CD4-positive, alpha-beta T cell treated with Interleukin-4 for 4 hours (primary cell): ENCODE measurements around the gene JAZF1.

Experiments
- DNase-seq: peaks from one replicate; pipeline ENCODE4 v3.0.0-alpha.2; 2020

The JAZF1 gene

DNA sequence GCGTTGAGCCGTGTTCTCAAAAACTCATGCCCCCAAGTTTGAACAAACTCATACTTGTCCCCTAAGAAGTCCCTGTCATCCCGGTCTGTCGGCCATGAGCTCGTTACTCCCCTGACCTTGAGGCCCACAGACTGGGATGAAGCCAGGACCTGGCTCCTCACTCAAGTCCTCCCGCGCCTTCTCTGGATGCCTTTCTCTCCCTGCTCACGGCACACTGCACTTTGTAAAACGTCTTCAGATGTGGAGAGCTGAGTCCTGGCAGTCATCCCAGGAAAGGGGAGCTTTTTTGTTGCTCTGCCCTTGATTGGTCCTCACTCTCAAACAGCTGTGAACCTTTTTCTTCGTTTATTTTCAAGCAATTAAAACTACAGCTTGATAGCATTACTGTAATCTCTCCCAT lies 110.8 kb downstream of the JAZF1 start:
- no peak for DNase-seq

DNA sequence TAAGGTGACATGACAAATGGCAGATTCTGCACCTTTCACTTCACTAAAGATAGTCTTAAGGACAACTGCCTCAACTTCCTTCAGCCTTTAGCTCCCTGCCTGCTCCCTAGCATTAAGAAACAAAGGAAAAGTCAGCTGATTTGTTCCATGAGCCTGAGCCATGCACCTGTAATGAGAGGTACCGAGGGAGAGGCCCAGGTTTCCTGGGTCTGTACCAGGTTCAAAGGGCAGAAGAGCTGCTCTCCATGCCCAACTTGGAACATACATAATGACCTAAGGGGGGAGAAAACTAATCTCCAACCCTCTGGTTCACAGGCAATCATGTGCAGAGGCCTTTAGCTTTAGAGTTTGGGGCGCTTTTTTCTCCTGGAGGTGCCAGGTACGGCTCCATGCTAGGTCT lies 111.2 kb downstream of the JAZF1 start:
- DNase-seq = no peak

DNA sequence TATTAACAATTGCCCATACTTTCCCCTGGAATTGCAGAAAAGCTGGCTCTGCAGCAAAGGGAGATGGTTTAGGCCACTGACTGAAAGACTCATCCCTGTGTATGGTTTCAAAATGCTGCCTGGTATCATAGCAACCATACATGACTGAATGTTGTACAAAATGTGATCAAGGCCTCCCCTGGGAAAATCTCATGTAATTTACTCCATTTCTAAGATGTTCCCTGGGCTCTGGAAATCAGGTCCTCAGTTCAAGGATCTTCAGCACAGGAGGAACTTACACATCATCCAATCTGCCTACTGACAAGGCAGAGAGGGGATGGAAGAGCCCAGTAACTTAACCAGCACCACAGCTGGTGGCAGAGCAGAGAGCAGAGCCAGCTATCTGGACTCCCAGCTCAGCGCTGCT lies 111.8 kb downstream of the JAZF1 start:
- no peak for DNase-seq

DNA sequence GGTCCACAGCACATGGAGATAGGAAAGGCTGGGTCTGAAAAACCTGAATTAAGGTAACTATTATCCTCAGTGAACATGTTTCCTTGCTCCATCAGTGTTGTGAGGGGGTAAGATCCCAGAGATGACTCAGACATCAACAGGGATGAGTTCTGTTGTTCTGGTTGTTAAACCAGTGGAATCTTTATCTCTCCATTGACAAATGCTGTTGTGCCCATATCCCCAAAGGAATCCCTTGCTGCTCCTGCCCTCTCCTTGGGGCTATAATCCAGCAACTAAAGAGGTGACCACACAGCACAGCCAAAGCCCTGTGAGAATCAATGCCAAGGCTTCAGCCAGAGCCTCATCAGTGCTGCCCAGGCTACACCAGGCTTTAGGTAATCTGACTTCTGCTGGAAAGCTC lies 113.4 kb downstream of the JAZF1 start:
- DNase-seq = no peak

DNA sequence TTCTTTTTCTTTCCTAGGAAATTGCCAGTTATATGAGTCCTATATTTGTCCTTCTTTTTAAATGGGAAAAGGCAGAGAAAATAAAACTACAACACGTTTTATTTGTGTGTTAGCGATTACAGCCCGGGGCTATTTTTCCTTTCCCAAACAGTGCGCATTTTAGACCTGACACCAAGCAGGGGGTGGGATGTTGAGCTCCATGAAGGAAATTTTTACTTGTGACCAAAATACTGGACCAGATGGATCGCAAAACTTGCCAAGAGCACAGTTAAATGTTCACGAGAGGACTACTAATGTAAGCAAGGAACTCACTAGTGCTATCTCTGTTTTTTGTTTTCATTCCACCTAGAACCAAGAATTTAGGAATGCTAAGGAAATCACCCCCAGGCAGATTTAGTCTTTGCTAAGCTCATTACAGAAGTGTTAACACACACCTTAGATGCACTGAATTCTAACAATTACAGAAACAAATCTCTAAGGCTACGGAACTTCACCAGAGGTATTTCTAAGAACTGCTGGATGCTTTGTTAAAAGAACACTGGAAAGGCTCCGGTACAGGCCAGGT lies 114.8 kb downstream of the JAZF1 start:
- DNase-seq = no peak

DNA sequence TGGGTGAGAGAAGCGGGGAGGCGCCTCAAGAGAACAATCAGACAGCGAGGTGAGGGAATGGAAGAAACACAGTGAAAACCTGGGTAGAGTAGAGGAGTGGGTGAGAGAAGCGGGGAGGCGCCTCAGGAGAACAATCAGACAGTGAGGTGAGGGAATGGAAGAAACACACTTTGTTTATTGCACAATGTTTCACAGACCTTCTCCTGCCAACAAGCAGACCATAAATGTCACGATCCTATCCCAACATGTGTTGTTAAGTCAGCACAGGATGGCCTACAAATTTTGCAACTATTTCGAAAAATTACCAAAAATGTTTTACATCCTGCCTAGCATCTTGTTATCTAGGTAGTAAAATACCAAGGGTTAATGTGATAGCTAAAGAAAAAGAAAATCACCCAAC lies 115.3 kb downstream of the JAZF1 start:
- DNase-seq = no peak

DNA sequence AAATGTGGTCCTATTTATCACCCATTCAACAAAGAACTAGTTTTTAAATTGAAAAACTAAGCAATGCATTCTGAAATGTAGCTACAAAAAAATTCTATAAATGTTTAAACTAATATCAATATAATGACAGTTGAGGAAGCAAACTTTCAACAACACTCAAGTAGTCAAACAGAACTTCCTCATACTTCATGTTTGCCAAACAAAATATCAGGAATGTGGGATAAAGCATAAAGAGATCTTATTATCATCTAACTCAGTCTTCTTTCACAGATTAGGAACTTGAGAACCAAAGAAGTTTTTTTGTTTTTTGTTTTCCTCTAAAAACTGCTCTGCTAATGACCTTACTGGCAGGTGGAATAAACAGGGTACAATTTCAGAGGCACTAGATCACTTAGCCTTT lies 116.2 kb downstream of the JAZF1 start:
- no peak for DNase-seq

DNA sequence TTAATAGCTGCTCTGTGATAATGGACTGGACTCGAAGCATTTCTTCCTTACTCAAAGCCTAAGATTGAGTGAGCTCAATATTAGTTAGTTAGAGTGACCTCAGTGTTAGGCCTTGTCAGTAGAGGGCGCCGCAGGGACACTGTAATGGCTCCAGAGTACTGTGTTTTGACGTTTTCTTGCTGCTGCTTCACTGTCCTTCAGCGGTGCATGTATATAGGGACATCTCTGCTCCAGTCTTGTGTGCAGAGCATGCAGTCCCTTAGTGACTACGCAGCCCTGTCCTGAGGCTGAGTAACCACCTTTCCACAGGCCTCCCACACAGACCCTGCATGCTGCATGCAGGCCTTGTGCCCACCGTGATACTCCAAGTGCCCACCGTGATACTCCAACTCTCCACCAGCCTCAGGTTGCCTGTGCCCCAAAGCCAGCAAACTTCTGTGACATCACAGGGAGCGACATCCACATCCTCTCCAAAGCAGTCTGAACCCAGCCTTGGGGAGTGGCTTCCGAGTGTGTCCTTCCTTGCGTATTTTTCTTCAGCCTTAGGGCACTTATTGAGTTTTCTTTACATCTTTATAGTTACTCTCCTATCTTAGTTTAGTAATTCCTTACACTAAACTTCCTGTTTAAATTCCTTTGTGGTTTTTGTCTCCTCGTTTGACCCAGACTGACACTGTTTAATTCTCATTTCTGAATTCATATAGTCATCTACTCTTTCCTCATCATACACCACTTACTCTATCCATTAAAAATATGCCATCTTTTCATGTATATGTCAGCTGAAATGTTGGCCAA lies 118.2 kb downstream of the JAZF1 start:
- peak; percentile 32 for DNase-seq

DNA sequence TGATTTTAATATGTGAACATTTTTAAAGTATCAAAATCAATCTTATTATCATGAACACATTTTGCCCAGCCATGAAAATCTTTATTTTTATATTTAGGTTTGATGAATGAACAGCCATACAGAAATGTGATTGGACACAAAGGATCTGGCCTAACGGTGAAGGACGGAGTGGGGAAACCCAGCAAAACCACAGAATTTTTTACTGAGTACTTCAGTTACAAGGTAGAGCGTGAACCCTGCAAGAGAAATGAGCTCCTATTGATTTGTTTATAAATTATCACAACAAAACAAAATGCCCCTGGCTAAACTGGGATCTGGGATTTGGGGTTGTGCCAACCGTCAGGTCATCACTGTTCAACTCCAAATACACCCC lies 118.8 kb downstream of the JAZF1 start:
- DNase-seq = no peak

DNA sequence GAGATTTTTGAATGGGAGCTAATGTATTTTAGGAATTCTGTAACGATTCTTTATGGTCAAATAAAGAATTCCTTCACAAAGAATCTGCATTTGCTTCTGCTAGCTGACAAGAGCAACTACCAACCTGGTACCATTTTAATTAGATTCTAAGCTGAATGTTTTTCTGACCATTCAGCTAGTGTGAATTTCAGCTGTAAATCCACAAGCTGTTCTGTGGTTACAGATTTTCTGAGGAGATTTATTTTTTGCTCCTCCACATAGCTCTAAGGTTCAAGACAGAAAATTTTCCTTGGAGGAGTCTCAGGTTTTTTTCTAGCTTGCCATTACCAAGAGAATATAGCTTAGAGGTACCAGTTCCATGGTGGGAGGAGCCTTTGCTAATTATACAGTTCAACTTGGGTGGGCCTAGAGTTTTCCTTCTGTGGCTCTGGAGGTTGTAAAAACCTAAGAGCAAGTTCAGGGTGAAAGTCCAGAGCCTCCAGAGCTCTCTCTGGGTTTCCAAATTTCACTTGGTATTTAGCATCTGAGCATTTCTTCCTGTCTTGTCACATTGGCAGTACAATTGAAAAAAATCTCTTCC lies 120.1 kb downstream of the JAZF1 start:
- no peak for DNase-seq

DNA sequence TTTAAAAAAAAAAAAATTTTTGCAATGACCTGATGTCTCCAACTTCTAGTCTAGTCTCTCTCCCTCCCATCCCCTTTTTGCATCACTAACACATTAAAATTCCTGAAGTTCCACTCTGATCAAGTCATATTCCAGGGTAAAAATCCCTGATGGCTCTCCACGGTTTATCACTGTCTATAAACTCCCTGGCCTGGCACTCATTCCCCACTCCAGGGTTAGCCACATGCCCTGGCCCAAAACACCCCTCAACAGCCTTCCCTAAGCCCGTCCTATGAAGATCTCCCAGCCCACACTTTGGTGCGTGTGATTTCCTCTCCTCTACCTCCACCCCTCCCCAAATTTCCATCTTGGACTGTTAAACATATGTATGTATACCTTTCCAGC lies 125.4 kb downstream of the JAZF1 start:
- DNase-seq = no peak

DNA sequence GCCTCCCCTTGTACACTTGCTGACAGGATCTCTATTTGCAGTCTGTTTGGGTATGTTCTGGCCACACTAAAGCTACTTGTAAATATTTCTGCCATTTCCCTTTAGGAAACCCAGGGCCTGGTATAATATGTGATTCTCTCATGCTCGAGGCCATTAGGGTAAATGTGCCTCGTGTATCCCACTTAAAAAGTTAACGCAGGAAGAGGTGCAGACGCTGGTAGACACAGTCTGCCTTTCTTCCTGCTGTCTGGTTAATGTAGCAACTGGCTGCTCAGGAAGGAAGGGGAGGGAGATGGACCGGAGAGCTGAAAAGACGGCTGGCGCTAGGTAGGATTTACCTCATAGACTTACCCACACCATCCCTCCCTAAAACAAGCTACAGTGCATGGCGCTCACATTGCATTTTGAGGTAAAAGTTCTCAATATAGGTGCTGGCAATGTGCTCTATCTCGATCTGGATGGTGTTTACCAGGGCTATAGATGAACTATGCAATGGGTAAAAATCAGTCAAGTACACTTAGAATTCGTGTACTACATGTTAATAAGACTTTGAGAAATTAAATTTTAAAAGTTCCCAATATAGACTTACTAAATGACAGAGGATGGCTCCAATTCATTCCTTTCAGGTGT lies 125.9 kb downstream of the JAZF1 start:
- DNase-seq = no peak

DNA sequence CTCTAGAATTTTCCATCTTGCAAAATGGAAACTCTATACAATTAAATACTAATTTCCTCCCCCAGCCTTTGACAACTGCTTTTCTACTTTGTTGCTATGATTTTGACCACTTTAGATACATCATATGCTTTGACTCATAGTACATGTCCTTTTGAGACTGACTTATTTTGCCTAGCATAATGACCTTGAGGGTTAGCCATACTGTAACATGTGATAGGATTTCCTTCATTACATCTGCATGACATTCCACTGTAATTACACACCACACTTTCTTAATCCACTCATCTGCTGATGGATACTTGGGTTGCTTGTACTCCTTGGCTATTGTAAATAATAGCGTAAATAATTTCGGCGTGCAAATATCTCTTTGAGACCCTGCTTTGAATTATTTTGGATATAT lies 127.7 kb downstream of the JAZF1 start:
- no peak for DNase-seq

DNA sequence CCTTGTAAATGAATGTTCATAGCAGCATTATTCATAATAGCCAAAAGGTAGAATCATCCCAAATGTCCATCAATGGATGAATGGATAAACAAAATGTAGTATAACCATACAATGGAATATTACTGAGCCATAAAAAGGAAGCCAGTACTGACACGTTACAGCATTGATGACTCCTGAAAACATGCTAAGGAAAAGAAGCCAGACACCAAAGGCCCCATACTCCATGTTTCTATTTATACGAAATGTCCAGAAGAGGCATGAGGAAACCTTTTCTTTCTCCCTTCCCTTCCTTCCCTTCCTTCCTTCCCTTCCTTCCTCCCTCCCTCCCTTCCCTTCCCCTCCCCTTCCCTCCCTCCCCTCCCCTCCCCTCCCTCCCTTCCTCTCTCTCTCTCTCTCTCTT lies 131.9 kb downstream of the JAZF1 start:
- no peak for DNase-seq

DNA sequence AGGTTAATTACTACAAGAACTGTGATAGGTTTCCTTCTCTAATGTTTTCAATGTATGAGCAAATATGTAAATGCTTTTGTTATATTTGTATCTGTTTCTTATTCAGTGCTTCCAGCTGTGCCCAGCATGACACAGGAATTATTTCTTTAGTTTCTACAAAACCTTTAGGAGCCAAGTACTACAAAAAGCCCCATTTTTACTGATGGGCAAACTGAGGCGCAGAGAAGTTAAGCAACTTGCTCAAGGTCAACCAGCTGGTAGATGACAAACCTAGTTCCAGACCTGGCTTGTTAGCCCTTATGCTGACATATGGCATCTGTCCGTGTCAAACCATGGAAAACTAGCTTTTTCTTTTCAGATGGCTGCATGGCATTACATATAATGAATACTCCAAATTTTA lies 134.6 kb downstream of the JAZF1 start:
- DNase-seq = no peak

DNA sequence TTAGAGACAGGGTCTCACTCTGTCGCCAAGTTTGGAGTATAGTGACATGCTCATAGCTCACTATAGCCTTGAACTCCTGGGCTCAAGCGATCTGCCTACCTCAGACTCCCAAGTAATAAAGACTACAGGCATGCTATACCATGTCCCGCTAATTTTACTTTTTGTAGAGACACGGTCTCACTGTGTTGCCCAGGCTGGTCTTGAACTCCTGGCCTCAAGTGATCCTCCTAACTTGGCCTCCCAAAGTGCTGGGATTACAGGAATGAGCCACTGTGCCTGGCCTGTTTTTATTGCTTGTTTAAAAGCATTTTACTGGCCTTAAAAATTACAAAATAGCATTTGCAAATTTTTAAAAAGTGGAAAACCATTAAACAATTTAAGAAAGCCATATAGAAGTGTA lies 135.0 kb downstream of the JAZF1 start:
- DNase-seq = no peak

DNA sequence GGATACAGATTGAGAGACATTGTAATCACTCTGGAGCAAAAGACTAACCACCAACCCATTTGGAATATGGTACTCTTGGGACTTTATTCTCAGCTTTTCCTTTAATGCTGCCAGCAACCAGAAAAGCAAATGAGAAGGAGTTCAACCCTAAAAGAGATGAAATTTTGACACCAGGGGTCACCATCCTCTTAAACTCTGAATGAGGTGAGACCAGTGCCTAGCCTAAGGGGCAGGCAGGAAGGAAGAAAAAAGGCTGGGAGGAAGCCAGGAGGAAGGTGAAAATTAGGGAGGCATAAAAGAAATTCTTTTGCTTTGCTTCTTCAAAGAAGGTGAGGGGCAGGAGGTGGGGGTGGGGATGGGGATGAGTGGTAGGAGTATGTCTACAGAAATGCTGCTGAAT lies 135.8 kb downstream of the JAZF1 start:
- no peak for DNase-seq

DNA sequence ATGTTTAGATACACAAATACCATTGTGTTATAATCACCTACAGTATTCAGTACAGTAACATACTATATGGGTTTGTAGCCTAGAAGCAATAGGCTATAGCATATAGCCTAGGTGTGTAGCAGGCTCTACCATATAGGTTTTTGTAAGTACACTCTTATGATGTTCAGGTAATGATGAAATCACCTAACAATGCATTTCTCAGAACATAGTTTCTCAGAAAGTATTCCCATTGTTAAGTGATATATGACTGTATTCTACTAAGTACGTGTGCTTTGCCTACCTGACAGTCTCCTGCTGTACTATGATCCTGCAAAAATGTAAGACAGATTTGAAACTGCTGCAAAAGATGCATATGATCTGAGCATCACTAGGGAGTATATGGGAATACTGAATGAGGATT lies 137.9 kb downstream of the JAZF1 start:
- no peak for DNase-seq

DNA sequence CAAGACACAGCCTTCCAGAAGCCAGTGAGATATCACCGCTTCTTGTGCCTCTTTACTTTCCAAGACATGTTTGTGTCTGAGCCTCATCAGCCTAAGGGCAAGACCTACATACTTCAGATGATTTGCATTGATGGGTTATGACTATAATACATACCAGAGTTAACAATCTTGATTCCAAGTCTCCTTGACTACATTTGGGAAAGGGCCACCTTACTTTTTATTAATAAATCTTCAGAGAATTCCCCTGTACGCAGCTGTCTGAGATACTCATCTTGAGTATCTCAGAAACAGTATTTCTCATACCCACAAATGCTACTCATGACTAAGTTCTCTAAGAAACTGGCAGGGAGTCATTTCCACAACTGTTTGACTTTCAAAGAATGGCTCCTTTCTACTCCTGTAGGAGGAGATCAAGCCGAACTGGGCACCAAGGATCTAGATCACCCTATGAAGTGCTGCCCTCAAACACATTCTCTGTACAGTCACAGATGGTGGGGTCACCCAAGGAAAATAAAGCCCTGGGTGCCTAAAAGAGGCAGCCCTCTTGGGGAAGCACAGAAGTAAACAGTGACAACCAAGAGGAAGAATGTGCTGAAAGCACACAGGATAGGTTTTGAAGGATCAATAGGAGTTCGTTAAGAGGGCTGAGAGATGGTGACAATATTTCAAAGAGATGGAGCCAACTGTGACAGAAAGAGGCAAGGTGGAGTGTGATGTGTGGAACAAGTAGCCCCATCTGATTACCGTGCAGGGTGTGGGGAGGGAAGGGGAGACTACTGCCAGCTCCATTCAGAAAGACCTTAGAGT lies 138.9 kb downstream of the JAZF1 start:
- no peak for DNase-seq

DNA sequence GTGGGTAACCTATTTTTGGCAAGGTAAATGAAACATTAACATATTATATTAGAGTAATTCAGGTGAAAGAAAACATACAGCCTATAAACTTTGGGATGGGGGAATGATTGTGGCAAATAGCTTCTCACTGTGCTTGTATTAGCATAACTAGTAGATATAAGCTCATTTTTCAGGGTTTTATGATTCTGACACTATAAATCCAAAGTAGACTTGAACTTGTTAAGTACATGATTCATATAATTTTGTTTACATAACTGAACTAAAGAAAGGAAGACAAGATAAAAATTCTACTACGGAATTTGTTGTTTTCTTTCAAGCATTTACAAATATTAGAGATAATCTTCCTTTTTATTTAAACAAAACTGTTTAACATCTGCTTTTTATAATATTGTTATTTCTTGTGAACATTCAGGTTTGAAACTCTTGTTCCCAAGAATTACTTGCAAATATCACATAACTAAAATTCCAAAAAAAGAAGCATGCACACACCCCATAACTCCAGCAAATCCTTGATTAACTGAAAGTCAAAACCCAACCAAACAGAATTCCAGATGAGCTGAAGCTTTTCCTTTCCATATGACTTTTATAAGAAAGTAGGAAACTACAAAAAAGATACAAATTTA lies 142.3 kb downstream of the JAZF1 start:
- no peak for DNase-seq

DNA sequence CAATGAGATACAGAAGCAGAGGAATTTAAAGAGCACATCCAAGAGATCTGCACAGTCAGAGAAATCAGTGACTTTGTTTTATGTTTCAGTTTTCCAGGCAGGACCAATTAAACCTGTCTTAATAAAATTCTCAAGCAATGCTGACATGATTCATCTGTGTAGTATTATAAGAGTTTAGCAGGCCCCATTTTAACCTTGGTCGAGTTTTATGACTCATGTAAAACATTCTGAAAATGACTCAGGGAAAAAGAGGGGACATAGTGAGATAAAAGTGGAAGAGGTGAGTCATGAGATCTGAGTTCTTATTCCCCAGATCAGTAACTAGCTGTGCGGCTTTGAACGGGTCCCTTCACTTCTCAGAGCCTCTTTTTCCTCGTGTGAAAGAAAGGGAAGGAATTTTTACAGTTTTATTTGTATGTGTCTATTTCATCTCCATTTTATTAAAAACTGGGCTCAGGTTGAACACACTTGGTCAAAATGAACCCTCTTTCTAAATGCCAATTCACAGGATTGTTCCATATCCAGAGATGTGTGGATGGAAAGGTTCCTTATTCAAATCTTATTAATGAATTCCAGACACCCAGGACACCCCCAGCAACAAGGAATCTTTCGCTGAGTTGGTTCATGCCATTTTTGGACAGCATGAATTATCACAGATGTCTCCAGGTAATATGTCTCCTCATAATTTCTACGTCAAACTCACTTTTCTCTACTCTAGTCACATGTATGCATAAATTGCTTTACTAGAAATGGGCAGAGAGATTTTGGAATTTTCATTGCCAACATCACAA lies 143.2 kb downstream of the JAZF1 start:
- DNase-seq = peak; percentile 49

DNA sequence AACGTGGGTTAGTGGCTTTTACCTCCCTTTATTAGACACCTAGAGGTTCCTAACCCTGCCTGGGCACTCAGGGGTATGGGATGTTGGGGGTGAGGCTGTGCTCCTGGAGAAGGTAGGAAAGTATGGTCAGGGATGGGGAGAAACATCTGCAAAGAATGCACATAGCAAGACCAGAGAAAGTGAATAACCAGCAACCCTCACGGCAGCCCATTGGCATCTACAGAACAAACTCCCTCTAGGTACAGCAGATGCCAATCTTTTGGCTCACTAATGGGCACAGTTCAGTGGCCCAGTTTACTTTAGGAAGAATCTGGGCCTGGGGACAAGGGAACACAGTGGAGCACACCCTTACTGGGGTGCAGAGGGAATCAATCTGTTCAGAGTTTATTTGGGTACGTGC lies 143.9 kb downstream of the JAZF1 start:
- no peak for DNase-seq
